Subcutaneous adipose tissue (tissue), 4 donors: ENCODE data around the gene RAE1. TPM values are rescaled to one million over a fixed set of nuclear protein-coding genes. Genes with fewer than 3 reads are reported as not detected.

ENCODE experiments used
- small RNA-seq: library from RNA; depleted of rRNA; stranded (forward); fragments of <200 nt; gene quantifications from one replicate; pipeline ENCODE3, GENCODE V24; 2016
- total RNA-seq, 4 donors: library from RNA; depleted of rRNA; stranded (reverse); fragments of >200 nt; gene quantifications; one replicate each; pipeline ENCODE4 v1.1.0, GENCODE V29; 2016
- TF ChIP-seq, protein P1 (sequence below): fragments of 450-650 bp; IDR thresholded peaks from one replicate; pipeline ENCODE4 v1.5.1; 2016; ENCODE audit warnings: low read depth, mild to moderate bottlenecking, control low read depth, antibody characterized with exemption, moderate library complexity

RAE1 gene
- total RNA-seq, 4 donors from 2014 or later = 13.9 to 39.5 (median 16.4) TPM

DNA sequence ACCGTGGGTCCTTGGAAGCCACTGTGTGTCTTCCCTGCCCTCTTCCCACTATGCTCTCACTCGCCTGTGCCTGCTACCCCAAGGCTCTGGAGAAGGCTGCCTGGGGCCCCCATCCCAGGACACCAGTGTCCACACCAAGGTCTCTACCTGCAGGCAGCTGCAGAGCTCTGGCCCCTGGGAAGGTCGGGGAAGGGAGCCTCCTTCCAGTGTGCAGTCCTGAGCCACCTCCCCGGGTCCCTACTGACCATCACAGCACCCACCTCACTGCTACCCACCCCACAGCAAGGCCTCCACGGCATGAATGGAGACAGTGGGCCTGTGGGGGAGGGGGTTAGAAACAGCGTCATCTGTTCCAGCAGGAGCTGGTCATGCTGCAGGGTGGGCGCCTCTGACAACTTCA is 75.8 kb downstream of the RAE1 start:
- TF ChIP-seq, protein P1, sequence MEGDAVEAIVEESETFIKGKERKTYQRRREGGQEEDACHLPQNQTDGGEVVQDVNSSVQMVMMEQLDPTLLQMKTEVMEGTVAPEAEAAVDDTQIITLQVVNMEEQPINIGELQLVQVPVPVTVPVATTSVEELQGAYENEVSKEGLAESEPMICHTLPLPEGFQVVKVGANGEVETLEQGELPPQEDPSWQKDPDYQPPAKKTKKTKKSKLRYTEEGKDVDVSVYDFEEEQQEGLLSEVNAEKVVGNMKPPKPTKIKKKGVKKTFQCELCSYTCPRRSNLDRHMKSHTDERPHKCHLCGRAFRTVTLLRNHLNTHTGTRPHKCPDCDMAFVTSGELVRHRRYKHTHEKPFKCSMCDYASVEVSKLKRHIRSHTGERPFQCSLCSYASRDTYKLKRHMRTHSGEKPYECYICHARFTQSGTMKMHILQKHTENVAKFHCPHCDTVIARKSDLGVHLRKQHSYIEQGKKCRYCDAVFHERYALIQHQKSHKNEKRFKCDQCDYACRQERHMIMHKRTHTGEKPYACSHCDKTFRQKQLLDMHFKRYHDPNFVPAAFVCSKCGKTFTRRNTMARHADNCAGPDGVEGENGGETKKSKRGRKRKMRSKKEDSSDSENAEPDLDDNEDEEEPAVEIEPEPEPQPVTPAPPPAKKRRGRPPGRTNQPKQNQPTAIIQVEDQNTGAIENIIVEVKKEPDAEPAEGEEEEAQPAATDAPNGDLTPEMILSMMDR = no peak

DNA sequence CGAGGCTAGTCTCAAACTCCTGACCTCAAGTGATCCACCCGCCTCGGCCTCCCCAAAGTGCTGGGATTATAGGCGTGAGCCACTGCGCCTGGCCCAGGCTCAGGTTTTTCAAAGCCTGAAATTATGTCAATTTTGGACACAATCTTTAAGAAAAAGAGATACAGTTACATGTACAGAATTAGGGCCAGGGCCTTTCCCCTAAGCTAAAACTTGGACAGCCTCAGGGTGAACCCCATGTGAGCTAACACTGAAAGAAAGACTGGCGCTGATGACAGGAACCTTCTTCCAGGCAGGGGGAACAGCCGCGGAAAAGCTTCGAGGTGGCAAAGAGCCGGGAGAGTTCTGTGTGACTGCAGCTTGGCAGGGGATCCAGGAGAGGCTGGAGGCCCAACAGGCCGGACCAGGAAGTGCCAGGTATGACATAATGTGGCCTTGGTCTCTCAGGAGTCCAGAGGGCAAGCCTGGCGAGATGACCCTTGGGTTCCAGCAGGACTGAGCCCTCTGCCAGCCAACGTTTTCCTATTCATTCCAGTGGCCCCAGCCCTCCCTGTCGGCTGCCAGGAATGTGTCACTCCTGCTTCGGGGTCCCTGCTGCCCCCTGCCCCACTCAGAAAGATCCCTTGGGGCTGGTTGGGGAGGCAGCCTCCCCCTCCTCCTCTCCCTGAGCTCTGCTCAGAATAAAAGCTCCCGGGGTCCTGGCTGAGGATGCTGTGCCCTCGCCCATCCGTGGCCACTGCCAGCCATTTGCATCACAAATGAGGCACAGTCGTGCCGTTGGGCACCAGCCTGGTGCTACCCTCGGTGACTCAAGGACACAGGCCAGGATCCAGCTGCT is 77.5 kb downstream of the RAE1 start:
- TF ChIP-seq, protein P1 = no peak

Small RNAs within 50 kb of the gene (small RNA-seq; reads per million reads assigned to genes)
- gene MIR4325 = not detected
- gene RF00019 = 0.49 reads per million
- not detected for gene RPL39P39

Other genes starting within 250 kb of the RAE1 start
- gene BMP7, start 84.6 kb upstream of the RAE1 start, total RNA-seq = under 1 TPM in 2 of 4 donors, not detected in 2; 0.44 to 0.82 TPM
- not detected for gene SPO11, start 21.5 kb upstream of the RAE1 start, total RNA-seq
- 1 to 10 TPM; 3.7 to 9.1 (median 6.3) TPM for gene RBM38, start 40.1 kb downstream of the RAE1 start, total RNA-seq
- gene CTCFL, start 173.9 kb downstream of the RAE1 start, total RNA-seq = under 1 TPM in 1 of 4 donors, not detected in 3; 0.17 TPM
- gene PCK1, start 209.9 kb downstream of the RAE1 start, total RNA-seq = 100 to 1,000 TPM; 152 to 643 (median 237) TPM